Adrenal gland (tissue), 12 donors: ENCODE data around the gene PCK1. TPM values are rescaled to one million over a fixed set of nuclear protein-coding genes. Genes with fewer than 3 reads are reported as not detected.

Source experiments
- DNase-seq, 7 donors: peaks; one replicate each; pipeline ENCODE4 v3.0.0-alpha.2; 2019 to 2020
- H3K27ac ChIP-seq, 5 donors: fragments of 200-600 bp; sonication (generic) in 4 of 5; 1 replicate in 3 of 5; 2 replicates in 2 of 5; pipeline versions ENCODE4 v1.5.1 to v1.8.0; 2016 to 2020; ENCODE audit warnings: mild to moderate bottlenecking in 1 of 5
- H3K27me3 ChIP-seq: fragments of 200-600 bp; 2 replicates; pipeline ENCODE4 v1.8.0; 2021
- H3K36me3 ChIP-seq, 2 donors: fragments of 200-600 bp; replicated peaks in 1 of 2; 1 replicate in 1 of 2; 2 replicates in 1 of 2; pipeline versions ENCODE4 v1.5.1 to v1.8.0; 2018 to 2022
- H3K4me1 ChIP-seq, 2 donors: fragments of 200-600 bp; replicated peaks in 1 of 2; 1 replicate in 1 of 2; 2 replicates in 1 of 2; pipeline versions ENCODE4 v1.5.1 to v1.8.0; 2018 to 2021
- H3K4me3 ChIP-seq, 4 donors: fragments of 200-600 bp; sonication (generic) in 3 of 4; one replicate each; pipeline ENCODE4 v1.5.1; 2016 to 2018
- H3K9me3 ChIP-seq, 3 donors: fragments of 200-600 bp; sonication (generic) in 1 of 3; replicated peaks in 1 of 3; 1 replicate in 2 of 3; 2 replicates in 1 of 3; pipeline versions ENCODE4 v1.5.1 to v1.8.0; 2016 to 2021
- POLR2A ChIP-seq, 2 donors: fragments of 450-650 bp; IDR thresholded peaks; one replicate each; pipeline ENCODE4 v1.6.1; 2017; ENCODE audit warnings: antibody characterized with exemption in 2 of 2, mild to moderate bottlenecking in 2 of 2, moderate library complexity in 1 of 2
- WGBS, 4 donors: extraction: QIAGEN DNeasy Blood & Tissue Kit in 2 of 4; methylation state at CpG; one replicate each; pipeline versions ENCODE4 v1.1.5 to v1.1.7; 2013 to 2017; 5-methylcytosine and 5-hydroxymethylcytosine counted together
- intact Hi-C, 2 donors: fragments of 100-400 bp; cut with DNase I; formaldehyde crosslinking; loops; one replicate each; pipeline versions ENCODE4 v1.14.1 to v1.15.0; 2022 to 2023
- polyA plus RNA-seq, 3 donors: library from polyadenylated mRNA; stranded (reverse); fragments of 200-250 nt in 2 of 3; fragments of 350-450 nt in 1 of 3; fragmentation: Illumina TruSeq in 1 of 3; extraction: RNeasy Lipid Tissue Mini Kit (QIAGEN cat#74804) in 1 of 3; gene quantifications; one replicate each; pipeline ENCODE4 v1.2.3, GENCODE V29; 2013 to 2014
- total RNA-seq, 9 donors: library from RNA; depleted of rRNA in 4 of 9; stranded (reverse); fragments of >200 nt in 4 of 9; fragments of 120-200 nt in 1 of 9; fragmentation: NEBNext Ultra II Directional in 1 of 9; extraction: Animal tissue kit (Norgen Biotek cat#: 25700) in 1 of 9; gene quantifications; one replicate each; pipeline versions ENCODE4 v1.1.0 to v1.2.4, GENCODE V29; 2013 to 2023
- TF ChIP-seq, protein P1 (sequence below), 6 experiments: fragments of 450-650 bp in 4 of 6; fragments of 200-600 bp in 2 of 6; sonication (generic) in 1 of 6; IDR thresholded peaks; 1 replicate in 5 of 6; 2 replicates in 1 of 6; pipeline versions ENCODE4 v1.5.1 to v1.8.0; 2016 to 2021; ENCODE audit warnings: antibody characterized with exemption in 6 of 6, mild to moderate bottlenecking in 2 of 6, moderate library complexity in 1 of 6
- donor health status: healthy with polysubstance abuse.
- donor health status: Bipolar disorder and iron deficiency.
- donor health status: DM: yes; HTN: yes; CAD: no.
- donor health status: DM: no; HTN: no; CAD: no.
- donor health status: DM: no; HTN: no; CAD: no.
- donor health status: DM: yes; HTN: yes; CAD: no.

The PCK1 gene
- total and polyA plus RNA-seq, 12 donors = 0.06 to 5.4 (median 0.65) TPM

DNA sequence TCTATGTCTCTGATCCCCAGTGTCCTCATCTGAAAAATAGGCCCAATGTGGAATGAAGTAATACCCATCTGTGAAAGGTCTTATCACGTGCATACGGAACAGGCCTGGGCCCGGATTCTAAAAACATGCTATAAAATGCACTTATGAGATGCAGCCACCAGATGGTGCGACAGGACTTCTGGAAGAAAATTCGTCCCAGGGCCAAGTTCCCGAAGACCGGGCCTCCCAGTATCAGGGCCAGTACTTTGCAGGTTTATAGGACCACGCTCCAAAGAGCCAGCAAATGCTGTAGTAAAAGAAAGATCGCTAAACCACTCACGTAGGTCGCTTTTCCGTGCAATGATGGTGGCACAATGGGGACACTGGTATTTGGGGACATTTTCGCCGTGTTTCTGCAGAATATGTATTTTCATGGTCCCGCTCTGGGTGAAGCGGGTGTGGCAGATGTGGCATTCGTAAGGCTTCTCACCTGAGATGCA, 46.6 kb upstream of the PCK1 start:
- no peaks in the 10 kb centered on the region for H3K36me3 ChIP-seq
- no peak overlapping the region for H3K27ac ChIP-seq
- peaks cover 6% of the 10 kb centered on the region for H3K27me3 ChIP-seq
- H3K9me3 ChIP-seq = no peaks in the 10 kb centered on the region
- TF ChIP-seq POLR2A (IDR thresholded peaks at IDR 0.05) = no peak
- TF ChIP-seq, protein P1, sequence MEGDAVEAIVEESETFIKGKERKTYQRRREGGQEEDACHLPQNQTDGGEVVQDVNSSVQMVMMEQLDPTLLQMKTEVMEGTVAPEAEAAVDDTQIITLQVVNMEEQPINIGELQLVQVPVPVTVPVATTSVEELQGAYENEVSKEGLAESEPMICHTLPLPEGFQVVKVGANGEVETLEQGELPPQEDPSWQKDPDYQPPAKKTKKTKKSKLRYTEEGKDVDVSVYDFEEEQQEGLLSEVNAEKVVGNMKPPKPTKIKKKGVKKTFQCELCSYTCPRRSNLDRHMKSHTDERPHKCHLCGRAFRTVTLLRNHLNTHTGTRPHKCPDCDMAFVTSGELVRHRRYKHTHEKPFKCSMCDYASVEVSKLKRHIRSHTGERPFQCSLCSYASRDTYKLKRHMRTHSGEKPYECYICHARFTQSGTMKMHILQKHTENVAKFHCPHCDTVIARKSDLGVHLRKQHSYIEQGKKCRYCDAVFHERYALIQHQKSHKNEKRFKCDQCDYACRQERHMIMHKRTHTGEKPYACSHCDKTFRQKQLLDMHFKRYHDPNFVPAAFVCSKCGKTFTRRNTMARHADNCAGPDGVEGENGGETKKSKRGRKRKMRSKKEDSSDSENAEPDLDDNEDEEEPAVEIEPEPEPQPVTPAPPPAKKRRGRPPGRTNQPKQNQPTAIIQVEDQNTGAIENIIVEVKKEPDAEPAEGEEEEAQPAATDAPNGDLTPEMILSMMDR (IDR thresholded peaks at IDR 0.05) = peak; percentile 45 to 89 (median 82)
- 30 to 36% (median 33%) methylated on average over 15 to 17 of the region's 17 CpGs for WGBS, 4 donors
- peak; percentile 54 to 88 (median 81) for DNase-seq
- no peak overlapping the region for H3K4me3 ChIP-seq
- H3K4me1 ChIP-seq = no peaks in the 10 kb centered on the region
- intact Hi-C loops = loop anchor here (2.0 to 5.0 kb wide), 2 partner anchors 78 kb away; no protein-coding TSS in a partner anchor

DNA sequence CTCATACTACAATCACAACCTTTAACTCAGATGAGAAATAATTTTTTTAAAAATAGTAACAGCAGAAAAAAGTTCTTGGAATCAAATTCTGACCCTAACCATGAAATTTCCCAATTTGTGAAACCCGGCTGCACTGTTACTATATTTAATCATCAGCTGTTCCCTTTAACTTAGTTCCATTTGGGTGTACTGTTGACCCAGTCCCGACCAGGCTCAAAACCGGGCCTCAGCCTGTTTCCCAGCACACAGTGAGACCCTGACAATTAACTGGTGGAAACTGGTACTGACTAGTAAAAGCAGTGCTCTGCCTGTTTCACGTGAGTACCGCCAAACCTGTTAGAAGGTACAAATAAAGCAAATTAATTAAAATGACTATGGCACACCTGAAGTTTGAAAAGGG, 43.0 kb upstream of the PCK1 start:
- DNase-seq = no peak
- intact Hi-C loops = no loop called here
- no peak overlapping the region for H3K27ac ChIP-seq
- no peak for TF ChIP-seq POLR2A (IDR thresholded peaks at IDR 0.05)
- TF ChIP-seq, protein P1 (IDR thresholded peaks at IDR 0.05) = no peak
- no peaks in the 10 kb centered on the region for H3K9me3 ChIP-seq
- no peak overlapping the region for H3K4me3 ChIP-seq
- peaks cover 6% of the 10 kb centered on the region for H3K27me3 ChIP-seq
- no peaks in the 10 kb centered on the region for H3K36me3 ChIP-seq
- 65 to 80% (median 77%) methylated on average over 5 of the region's 5 CpGs for WGBS, 4 donors
- H3K4me1 ChIP-seq = no peaks in the 10 kb centered on the region

DNA sequence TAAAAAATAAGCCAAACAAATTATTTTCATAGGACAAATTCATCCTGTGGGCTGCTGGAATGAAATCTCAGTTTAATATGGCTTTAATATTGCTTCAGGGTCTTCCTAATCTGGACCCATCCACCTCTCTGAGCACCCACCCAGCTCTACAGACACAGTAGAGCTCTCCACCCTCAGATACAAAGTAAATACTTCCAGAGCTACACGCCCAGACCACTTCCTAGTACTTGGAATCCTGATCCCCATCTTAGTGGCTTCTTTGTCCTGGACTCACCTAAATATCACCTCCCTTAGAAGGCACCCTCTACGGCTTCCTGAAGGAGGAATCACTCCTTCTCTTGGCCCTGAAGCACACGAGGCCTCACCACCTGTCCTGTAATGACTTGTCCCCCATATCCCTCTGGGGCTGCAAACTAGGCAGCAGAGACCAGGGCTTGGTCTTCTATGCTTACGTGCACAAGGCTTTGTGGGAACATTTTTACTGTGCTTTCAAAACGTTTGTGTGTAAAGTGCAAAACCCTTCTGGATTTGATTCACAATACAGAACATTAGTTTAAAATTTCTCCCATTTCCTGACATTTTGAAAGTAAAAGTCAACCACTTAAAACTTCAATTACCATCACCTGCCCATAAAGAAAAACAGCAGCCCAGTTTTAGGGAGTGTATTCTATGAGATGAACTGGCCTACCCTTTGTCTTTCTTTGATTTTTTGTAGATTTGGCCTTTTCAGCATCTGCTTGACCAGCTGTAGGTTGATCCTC, 38.4 kb upstream of the PCK1 start:
- TF ChIP-seq, protein P1 (IDR thresholded peaks at IDR 0.05) = no peak
- TF ChIP-seq POLR2A (IDR thresholded peaks at IDR 0.05) = no peak
- WGBS, 4 donors = 57 to 72% (median 71%) methylated on average over 5 of the region's 5 CpGs
- intact Hi-C loops = loop anchor here (5.0 to 10.0 kb wide), 2 partner anchors 682 to 685 kb away; no protein-coding TSS in a partner anchor
- H3K36me3 ChIP-seq = no peaks in the 10 kb centered on the region
- H3K27me3 ChIP-seq = no peaks in the 10 kb centered on the region
- no peak overlapping the region for H3K4me3 ChIP-seq
- H3K27ac ChIP-seq = no peak overlapping the region
- no peak for DNase-seq
- H3K4me1 ChIP-seq = no peaks in the 10 kb centered on the region
- H3K9me3 ChIP-seq = no peaks in the 10 kb centered on the region

GRCh38 chr20:57523782-57524181, 37.1 kb upstream of the PCK1 start:
- 85 to 92% (median 87%) methylated on average over 11 of the region's 11 CpGs for WGBS, 4 donors
- H3K4me3 ChIP-seq = no peak overlapping the region
- TF ChIP-seq POLR2A (IDR thresholded peaks at IDR 0.05) = no peak
- TF ChIP-seq, protein P1 (IDR thresholded peaks at IDR 0.05) = no peak
- no peaks in the 10 kb centered on the region for H3K27me3 ChIP-seq
- no peaks in the 10 kb centered on the region for H3K36me3 ChIP-seq
- H3K27ac ChIP-seq = no peak overlapping the region
- H3K4me1 ChIP-seq = no peaks in the 10 kb centered on the region
- DNase-seq = no peak
- intact Hi-C loops = loop anchor here (5.0 to 10.0 kb wide), 2 partner anchors 681 to 684 kb away; no protein-coding TSS in a partner anchor
- no peaks in the 10 kb centered on the region for H3K9me3 ChIP-seq
